Mucosa of stomach (tissue), 1 donor: ENCODE results near the gene NR1D2.

ENCODE experiments used
- H3K27me3 ChIP-seq: one replicate; pipeline ENCODE4 v1.7.0; 2013; ENCODE audit warnings: mild to moderate bottlenecking, low read length; ENCODE audit not compliant: control insufficient read depth, insufficient read depth
- H3K36me3 ChIP-seq: one replicate; pipeline ENCODE4 v1.7.0; 2013; ENCODE audit warnings: low read length; ENCODE audit not compliant: control insufficient read depth, insufficient read depth
- H3K4me1 ChIP-seq: one replicate; pipeline ENCODE4 v1.7.0; 2013; ENCODE audit warnings: mild to moderate bottlenecking, low read length; ENCODE audit not compliant: control insufficient read depth, insufficient read depth
- H3K4me3 ChIP-seq: one replicate; pipeline ENCODE4 v1.7.0; 2013; ENCODE audit warnings: low read length
- H3K9ac ChIP-seq: one replicate; pipeline ENCODE4 v1.7.0; 2013; ENCODE audit warnings: mild to moderate bottlenecking, low read length, moderate library complexity
- H3K9me3 ChIP-seq: one replicate; pipeline ENCODE4 v1.7.0; 2013; ENCODE audit warnings: mild to moderate bottlenecking, low read length, moderate library complexity; ENCODE audit not compliant: control insufficient read depth
- donor health status: Pancreatic carcinoma.

Gene NR1D2

GRCh38 chr3:23954144-23954543, 9.1 kb downstream of the NR1D2 start:
- H3K27me3 ChIP-seq: no peaks in the 10 kb centered on the region
- peaks cover 55% of the 10 kb centered on the region for H3K4me1 ChIP-seq

GRCh38 chr3:23956701-23957100, 11.6 kb downstream of the NR1D2 start:
- H3K9ac ChIP-seq: no peak overlapping the region
- no peaks in the 10 kb centered on the region for H3K36me3 ChIP-seq
- no peak overlapping the region for H3K4me3 ChIP-seq
- no peaks in the 10 kb centered on the region for H3K9me3 ChIP-seq
- peaks cover 48% of the 10 kb centered on the region for H3K4me1 ChIP-seq
- H3K27me3 ChIP-seq: no peaks in the 10 kb centered on the region

More at GRCh38 chr3:23954144-23954543, 9.1 kb downstream of the NR1D2 start:
- no peaks in the 10 kb centered on the region for H3K36me3 ChIP-seq
- no peak overlapping the region for H3K4me3 ChIP-seq
- H3K9me3 ChIP-seq: no peaks in the 10 kb centered on the region
- H3K9ac ChIP-seq: no peak overlapping the region

- H3K27me3 ChIP-seq: no peaks in the 10 kb centered on the region
- peaks cover 40% of the 10 kb centered on the region for H3K4me1 ChIP-seq
- H3K9ac ChIP-seq: no peak overlapping the region
- no peak overlapping the region for H3K4me3 ChIP-seq
- no peaks in the 10 kb centered on the region for H3K36me3 ChIP-seq
- H3K9me3 ChIP-seq: no peaks in the 10 kb centered on the region
Observed at GRCh38 chr3:23959135-23959900, 14.2 kb downstream of the NR1D2 start.

- Histone ChIP-seq H3K9ac (no peak overlapping the region), H3K4me1 (peaks cover 27% of the 10 kb centered on the region), H3K36me3 (no peaks in the 10 kb centered on the region), H3K9me3 (no peaks in the 10 kb centered on the region), H3K27me3 (no peaks in the 10 kb centered on the region), H3K4me3 (no peak overlapping the region)
Observed at GRCh38 chr3:23960649-23961048, 15.6 kb downstream of the NR1D2 start.

GRCh38 chr3:23961066-23961465, 16.0 kb downstream of the NR1D2 start:
- H3K9me3 ChIP-seq: no peaks in the 10 kb centered on the region
- peaks cover 27% of the 10 kb centered on the region for H3K4me1 ChIP-seq
- no peaks in the 10 kb centered on the region for H3K36me3 ChIP-seq
- no peak overlapping the region for H3K4me3 ChIP-seq
- no peaks in the 10 kb centered on the region for H3K27me3 ChIP-seq
- no peak overlapping the region for H3K9ac ChIP-seq

GRCh38 chr3:23961913-23962312, 16.8 kb downstream of the NR1D2 start:
- H3K27me3 ChIP-seq: no peaks in the 10 kb centered on the region
- no peak overlapping the region for H3K9ac ChIP-seq
- no peaks in the 10 kb centered on the region for H3K36me3 ChIP-seq
- no peaks in the 10 kb centered on the region for H3K9me3 ChIP-seq
- no peak overlapping the region for H3K4me3 ChIP-seq
- H3K4me1 ChIP-seq: peaks cover 27% of the 10 kb centered on the region

GRCh38 chr3:23964537-23965235, 19.6 kb downstream of the NR1D2 start:
- H3K4me3 ChIP-seq: no peak overlapping the region
- H3K36me3 ChIP-seq: peaks cover 5% of the 10 kb centered on the region
- H3K27me3 ChIP-seq: no peaks in the 10 kb centered on the region
- peaks cover 13% of the 10 kb centered on the region for H3K4me1 ChIP-seq
- H3K9me3 ChIP-seq: no peaks in the 10 kb centered on the region
- no peak overlapping the region for H3K9ac ChIP-seq

GRCh38 chr3:23966328-23966727, 21.2 kb downstream of the NR1D2 start:
- H3K36me3 ChIP-seq: peaks cover 5% of the 10 kb centered on the region

GRCh38 chr3:23968463-23969184, 23.5 kb downstream of the NR1D2 start:
- Histone ChIP-seq H3K4me3 (no peak overlapping the region), H3K36me3 (peaks cover 5% of the 10 kb centered on the region), H3K9ac (no peak overlapping the region), H3K9me3 (no peaks in the 10 kb centered on the region), H3K4me1 (no peaks in the 10 kb centered on the region), H3K27me3 (no peaks in the 10 kb centered on the region)

More at GRCh38 chr3:23966328-23966727, 21.2 kb downstream of the NR1D2 start:
- H3K27me3 ChIP-seq: no peaks in the 10 kb centered on the region
- no peaks in the 10 kb centered on the region for H3K4me1 ChIP-seq
- H3K9me3 ChIP-seq: no peaks in the 10 kb centered on the region
- H3K4me3 ChIP-seq: no peak overlapping the region
- H3K9ac ChIP-seq: no peak overlapping the region

- no peak overlapping the region for H3K9ac ChIP-seq
- peaks cover 5% of the 10 kb centered on the region for H3K36me3 ChIP-seq
- H3K4me3 ChIP-seq: no peak overlapping the region
- H3K4me1 ChIP-seq: no peaks in the 10 kb centered on the region
- H3K9me3 ChIP-seq: no peaks in the 10 kb centered on the region
- H3K27me3 ChIP-seq: no peaks in the 10 kb centered on the region
Observed at GRCh38 chr3:23969393-23969792, 24.3 kb downstream of the NR1D2 start.

- Histone ChIP-seq H3K4me3 (no peak overlapping the region), H3K9ac (no peak overlapping the region), H3K4me1 (no peaks in the 10 kb centered on the region), H3K9me3 (no peaks in the 10 kb centered on the region), H3K27me3 (no peaks in the 10 kb centered on the region), H3K36me3 (peaks cover 5% of the 10 kb centered on the region)
Observed at GRCh38 chr3:23971684-23972083, 26.6 kb downstream of the NR1D2 start.

- H3K36me3 ChIP-seq: no peaks in the 10 kb centered on the region
- no peaks in the 10 kb centered on the region for H3K9me3 ChIP-seq
- no peak overlapping the region for H3K4me3 ChIP-seq
- peaks cover 4% of the 10 kb centered on the region for H3K4me1 ChIP-seq
- no peaks in the 10 kb centered on the region for H3K27me3 ChIP-seq
- no peak overlapping the region for H3K9ac ChIP-seq
Observed at GRCh38 chr3:23976555-23976954, 31.5 kb downstream of the NR1D2 start.
